Measurements from ENCODE around the gene TSBP1. TPM values are rescaled to one million over a fixed set of nuclear protein-coding genes. Genes with fewer than 3 reads are reported as not detected.

TSBP1 gene
- not detected for total RNA-seq

- TF ChIP-seq, protein P1, sequence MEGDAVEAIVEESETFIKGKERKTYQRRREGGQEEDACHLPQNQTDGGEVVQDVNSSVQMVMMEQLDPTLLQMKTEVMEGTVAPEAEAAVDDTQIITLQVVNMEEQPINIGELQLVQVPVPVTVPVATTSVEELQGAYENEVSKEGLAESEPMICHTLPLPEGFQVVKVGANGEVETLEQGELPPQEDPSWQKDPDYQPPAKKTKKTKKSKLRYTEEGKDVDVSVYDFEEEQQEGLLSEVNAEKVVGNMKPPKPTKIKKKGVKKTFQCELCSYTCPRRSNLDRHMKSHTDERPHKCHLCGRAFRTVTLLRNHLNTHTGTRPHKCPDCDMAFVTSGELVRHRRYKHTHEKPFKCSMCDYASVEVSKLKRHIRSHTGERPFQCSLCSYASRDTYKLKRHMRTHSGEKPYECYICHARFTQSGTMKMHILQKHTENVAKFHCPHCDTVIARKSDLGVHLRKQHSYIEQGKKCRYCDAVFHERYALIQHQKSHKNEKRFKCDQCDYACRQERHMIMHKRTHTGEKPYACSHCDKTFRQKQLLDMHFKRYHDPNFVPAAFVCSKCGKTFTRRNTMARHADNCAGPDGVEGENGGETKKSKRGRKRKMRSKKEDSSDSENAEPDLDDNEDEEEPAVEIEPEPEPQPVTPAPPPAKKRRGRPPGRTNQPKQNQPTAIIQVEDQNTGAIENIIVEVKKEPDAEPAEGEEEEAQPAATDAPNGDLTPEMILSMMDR (IDR thresholded peaks at IDR 0.05), result no peak
- TF ChIP-seq POLR2A (IDR thresholded peaks at IDR 0.05), result no peak
- Histone ChIP-seq H3K27me3 (no peaks in the 10 kb centered on the region), H3K4me1 (no peaks in the 10 kb centered on the region), H3K36me3 (replicated peaks in 1 of 2; ENCODE audit: insufficient read depth in 1 of 2, low read depth in 2 of 2) (no peaks in the 10 kb centered on the region), H3K27ac (no peak within 1 kb of the TSS), H3K4me3 (no peak within 1 kb of the TSS), H3K9me3 (no peaks in the 10 kb centered on the region)
- intact Hi-C loops (cut with DNase I), result no loop called here
- no peak for DNase-seq
- no peak for ATAC-seq
Measured at GRCh38 chr6:32371803-32372202, at the start of gene TSBP1. Gene TSBP1, minus strand, starts transcription at chr6:32371903. Its CDS starts 197 bp downstream, at chr6:32371706.

DNA sequence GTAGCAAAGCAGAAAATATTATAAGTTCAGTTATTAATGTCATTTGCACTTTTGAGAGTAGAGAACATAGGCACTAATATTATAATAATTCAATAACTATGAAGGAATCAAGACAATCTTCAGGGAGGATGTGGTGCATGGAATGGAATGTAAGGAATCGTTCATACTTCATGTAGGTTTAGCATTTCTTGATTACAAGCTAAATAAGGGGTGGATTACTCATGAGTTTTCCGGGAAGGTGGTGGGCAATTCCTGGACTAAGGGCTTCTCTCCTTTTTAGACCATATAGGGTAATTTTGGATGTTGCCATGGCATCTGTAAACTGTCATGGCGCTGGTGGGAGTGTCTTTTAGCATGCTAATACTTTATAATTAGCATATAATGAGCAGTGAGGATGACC lies 44.3 kb upstream of the TSBP1 start:
- ATAC-seq (no peak), DNase-seq (no peak)
- TF ChIP-seq POLR2A (IDR thresholded peaks at IDR 0.05), result no peak
- TF ChIP-seq, protein P1 (IDR thresholded peaks at IDR 0.05), result no peak
- H3K36me3 ChIP-seq (replicated peaks in 1 of 2; ENCODE audit: insufficient read depth in 1 of 2, low read depth in 2 of 2), result no peaks in the 10 kb centered on the region
- WGBS, 2 donors, result 52 to 66% methylated on average over 3 of the region's 3 CpGs
- H3K27ac ChIP-seq, result no peak overlapping the region
- H3K4me1 ChIP-seq, result no peaks in the 10 kb centered on the region
- H3K9me3 ChIP-seq, result no peaks in the 10 kb centered on the region
- peaks cover 0 to 5% of the 10 kb centered on the region in 2 donors for H3K27me3 ChIP-seq
- no peak overlapping the region for H3K4me3 ChIP-seq
- intact Hi-C loops (cut with DNase I), result loop anchor here (5.0 kb wide), 1 partner anchor 286 kb away; no protein-coding TSS in a partner anchor

DNA sequence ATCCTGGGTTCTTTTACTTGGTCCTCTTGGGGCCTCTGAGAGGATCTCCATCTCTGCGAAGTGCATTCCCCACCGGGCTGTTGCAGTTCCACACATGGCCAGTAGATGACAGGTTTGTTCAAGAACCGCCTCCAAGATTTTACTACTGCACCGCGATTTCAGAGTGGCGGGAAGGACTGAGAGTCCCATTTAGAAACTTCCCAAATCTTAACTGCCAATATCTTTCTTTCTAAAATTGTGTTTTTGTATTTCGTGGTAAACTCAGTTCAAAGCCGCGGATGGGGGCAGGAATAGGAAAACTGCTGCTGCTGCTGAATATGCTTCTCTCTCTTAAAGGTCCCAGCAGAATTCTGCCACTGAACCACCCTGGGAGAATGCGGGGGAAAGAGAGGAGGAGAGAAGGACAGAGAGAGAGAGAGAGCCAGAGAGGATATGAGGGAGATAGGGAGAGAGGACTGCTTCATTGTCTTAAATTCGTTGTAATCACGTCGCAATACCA lies 43.9 kb upstream of the TSBP1 start:
- Histone ChIP-seq H3K4me1 (no peaks in the 10 kb centered on the region), H3K27ac (no peak overlapping the region), H3K9me3 (no peaks in the 10 kb centered on the region), H3K27me3 (peaks cover 0 to 5% of the 10 kb centered on the region in 2 donors), H3K4me3 (no peak overlapping the region), H3K36me3 (replicated peaks in 1 of 2; ENCODE audit: insufficient read depth in 1 of 2, low read depth in 2 of 2) (no peaks in the 10 kb centered on the region)
- peak; percentile 72 to 82 (median 78) for DNase-seq
- no peak for TF ChIP-seq POLR2A (IDR thresholded peaks at IDR 0.05)
- TF ChIP-seq, protein P1 (IDR thresholded peaks at IDR 0.05), result peak; percentile 85 to 100 (median 91)
- peak; percentile 90 for ATAC-seq
- intact Hi-C loops (cut with DNase I), result loop anchor here (5.0 kb wide), 1 partner anchor 287 kb away; no protein-coding TSS in a partner anchor
- 5 to 6% methylated on average over 13 of the region's 13 CpGs for WGBS, 2 donors

DNA sequence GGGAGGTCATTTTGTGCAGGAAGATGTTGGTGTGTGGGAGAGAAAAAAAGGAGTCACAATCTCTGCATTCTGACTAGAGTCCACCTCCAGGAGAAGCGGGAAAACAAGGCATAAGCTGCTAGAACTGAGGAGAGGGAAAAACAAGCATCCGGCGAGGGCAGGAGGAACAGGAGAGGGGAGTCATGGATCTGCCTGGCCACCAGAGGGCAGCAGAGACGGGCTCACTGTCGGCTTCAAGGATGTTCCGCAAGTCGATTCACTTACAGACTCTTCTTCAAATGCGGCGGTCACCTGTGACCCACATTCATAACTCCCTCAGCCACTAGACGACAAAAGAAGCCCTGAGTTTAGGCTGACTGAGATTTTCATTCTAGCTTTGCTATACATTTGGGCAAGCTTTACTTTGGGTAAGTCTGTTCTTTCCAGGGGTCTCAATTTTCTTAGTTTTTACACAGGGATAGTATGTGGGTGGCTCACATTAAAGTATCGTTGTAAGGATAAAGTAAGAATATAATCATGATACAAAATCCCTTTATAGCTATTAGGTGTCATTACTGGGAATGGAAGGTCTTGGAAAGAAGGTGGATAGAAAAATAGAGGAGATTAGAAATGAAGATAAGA lies 41.8 kb upstream of the TSBP1 start:
- H3K4me3 ChIP-seq, result no peak overlapping the region
- no peaks in the 10 kb centered on the region for H3K9me3 ChIP-seq
- TF ChIP-seq, protein P1 (IDR thresholded peaks at IDR 0.05), result peak; percentile 77 to 97 (median 90)
- TF ChIP-seq POLR2A (IDR thresholded peaks at IDR 0.05), result no peak
- WGBS, 2 donors, result 3 to 5% methylated on average over 11 of the region's 11 CpGs
- H3K27ac ChIP-seq, result no peak overlapping the region
- H3K36me3 ChIP-seq (replicated peaks in 1 of 2; ENCODE audit: insufficient read depth in 1 of 2, low read depth in 2 of 2), result no peaks in the 10 kb centered on the region
- H3K4me1 ChIP-seq, result no peaks in the 10 kb centered on the region
- ATAC-seq (peak; percentile 67), DNase-seq (peak; percentile 75 to 78 (median 76))
- intact Hi-C loops (cut with DNase I), result loop anchor here (5.0 kb wide), 1 partner anchor 379 kb away; no protein-coding TSS in a partner anchor
- peaks cover 0 to 11% of the 10 kb centered on the region in 2 donors for H3K27me3 ChIP-seq

Data from body of pancreas (tissue), 4 donors.